Activated T-helper 17 cell treated with anti-CD3 and anti-CD28 coated beads, Interleukin-2, amount 50 U/mL, for 72 hours (primary cell): Measurements from ENCODE around the gene PDE6H. TPM values are rescaled to one million over a fixed set of nuclear protein-coding genes. Genes with fewer than 3 reads are reported as not detected.
A peak's percentile ranks its signal among the peaks of the same experiment; 100 is the strongest.

ENCODE experiments used
- ATAC-seq: fragments of 150-1000 bp; cut with Tn5 transposase; replicated peaks from 2 replicates; pipeline ENCODE4 v1.10.0; 2021; ENCODE audit warnings: mild to moderate bottlenecking, moderate library complexity
- H3K27ac Mint-ChIP-seq: one replicate; pipeline ENCODE4 v1.8.0; 2022; ENCODE audit warnings: mixed read lengths
- H3K27me3 Mint-ChIP-seq: one replicate; pipeline ENCODE4 v1.8.0; 2022; ENCODE audit warnings: mixed read lengths
- H3K36me3 Mint-ChIP-seq: one replicate; pipeline ENCODE4 v1.8.0; 2022; ENCODE audit warnings: low read depth, mild to moderate bottlenecking, mixed read lengths
- H3K4me1 Mint-ChIP-seq: one replicate; pipeline ENCODE4 v1.8.0; 2022; ENCODE audit warnings: mixed read lengths
- H3K4me3 Mint-ChIP-seq: one replicate; pipeline ENCODE4 v1.8.0; 2022; ENCODE audit warnings: mild to moderate bottlenecking, mixed read lengths
- H3K9me3 Mint-ChIP-seq: one replicate; pipeline ENCODE4 v1.8.0; 2022; ENCODE audit warnings: mixed read lengths
- total RNA-seq, 2 donors: library from RNA; stranded (reverse); gene quantifications; one replicate each; pipeline ENCODE4 v1.2.3, GENCODE V29; 2022

The PDE6H gene
- total RNA-seq, result not detected

DNA sequence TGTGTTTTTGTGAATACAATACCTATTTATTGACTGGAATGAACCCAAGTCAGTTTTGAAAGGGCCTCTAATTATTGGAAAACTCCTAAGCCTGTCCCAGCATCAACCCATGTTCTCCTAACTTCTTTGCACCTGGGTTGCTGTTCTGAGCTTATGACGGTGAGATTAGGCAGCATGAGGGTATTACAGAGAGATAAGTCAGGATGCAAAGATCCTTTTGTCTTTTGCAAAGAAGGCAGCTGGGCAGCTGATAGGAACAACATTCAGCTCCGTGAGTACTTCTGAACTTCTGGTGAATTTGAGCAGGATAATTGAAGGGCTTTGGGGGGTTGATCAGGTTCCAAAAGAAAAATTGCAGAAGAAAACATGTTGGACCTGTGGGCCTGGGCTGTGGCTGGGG is at the start of gene PDE6H:
PDE6H (plus strand) TSS at position 227 of the 400 bp plus-strand sequence. CDS start 4,971 bp downstream, outside the sequence.
- peaks cover 20% of the 10 kb centered on the region for H3K4me1 Mint-ChIP-seq
- H3K27me3 Mint-ChIP-seq, result no peaks in the 10 kb centered on the region
- no peaks in the 10 kb centered on the region for H3K36me3 Mint-ChIP-seq
- no peak for ATAC-seq
- H3K4me3 Mint-ChIP-seq, result no peak within 1 kb of the TSS
- H3K9me3 Mint-ChIP-seq, result no peaks in the 10 kb centered on the region
- H3K27ac Mint-ChIP-seq, result peak within 1 kb of the TSS; percentile 39

DNA sequence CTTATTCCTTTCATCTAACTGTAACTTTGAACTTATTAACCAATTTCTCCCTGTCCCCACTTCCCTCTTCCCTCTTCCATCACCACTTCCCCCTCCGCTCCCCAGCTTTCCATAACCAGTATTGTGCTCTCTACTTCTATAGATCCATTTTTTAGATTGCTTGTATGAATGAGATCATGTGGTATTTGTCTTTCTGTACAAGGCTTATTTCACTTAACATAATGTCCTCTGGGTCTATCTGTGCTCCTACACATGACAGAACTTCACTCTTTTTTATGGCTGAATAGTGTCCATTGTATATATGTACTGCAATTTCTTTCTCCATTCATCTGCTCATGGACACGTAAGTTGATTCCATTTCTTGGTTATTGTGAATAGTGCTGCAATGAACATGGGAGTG is 48.9 kb upstream of the PDE6H start:
- Mint-ChIP-seq H3K9me3 (no peaks in the 10 kb centered on the region), H3K4me1 (peaks cover 17% of the 10 kb centered on the region), H3K36me3 (peaks cover 29% of the 10 kb centered on the region), H3K4me3 (no peak overlapping the region), H3K27ac (no peak overlapping the region), H3K27me3 (no peaks in the 10 kb centered on the region)
- ATAC-seq, result no peak

GRCh38 chr12:14924541-14924940 is 48.3 kb upstream of the PDE6H start:
- H3K27ac Mint-ChIP-seq, result no peak overlapping the region
- H3K27me3 Mint-ChIP-seq, result no peaks in the 10 kb centered on the region
- peaks cover 25% of the 10 kb centered on the region for H3K36me3 Mint-ChIP-seq
- no peak for ATAC-seq
- H3K4me3 Mint-ChIP-seq, result no peak overlapping the region
- no peaks in the 10 kb centered on the region for H3K9me3 Mint-ChIP-seq
- H3K4me1 Mint-ChIP-seq, result peaks cover 17% of the 10 kb centered on the region

DNA sequence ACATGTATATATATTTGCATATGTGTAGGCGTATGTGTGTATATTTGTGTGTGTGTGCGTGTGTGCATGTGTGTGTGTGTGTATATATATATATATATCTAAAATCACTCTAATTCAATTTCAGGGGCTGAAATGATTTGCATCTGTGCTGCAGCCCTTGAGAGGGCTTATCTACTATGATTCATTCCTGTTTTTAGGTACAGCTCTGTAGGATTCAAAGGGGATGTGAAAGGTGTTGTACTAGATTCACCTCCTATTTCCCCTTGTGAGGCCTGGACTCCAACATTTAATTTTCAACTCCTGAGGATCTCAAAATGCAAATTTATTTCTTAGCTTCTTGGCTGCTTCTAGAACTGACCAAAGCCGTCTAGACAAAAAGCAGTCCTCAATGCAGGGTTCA is 45.6 kb upstream of the PDE6H start:
- Mint-ChIP-seq H3K27ac (no peak overlapping the region), H3K4me1 (peaks cover 4% of the 10 kb centered on the region), H3K27me3 (no peaks in the 10 kb centered on the region), H3K9me3 (no peaks in the 10 kb centered on the region), H3K36me3 (peaks cover 34% of the 10 kb centered on the region), H3K4me3 (no peak overlapping the region)
- no peak for ATAC-seq

- no peak for ATAC-seq
- Mint-ChIP-seq H3K27me3 (no peaks in the 10 kb centered on the region), H3K4me3 (no peak overlapping the region), H3K27ac (no peak overlapping the region), H3K4me1 (peaks cover 2% of the 10 kb centered on the region), H3K36me3 (peaks cover 49% of the 10 kb centered on the region), H3K9me3 (no peaks in the 10 kb centered on the region)
These were observed 43.9 kb upstream of the PDE6H start for GRCh38 chr12:14928931-14929330.

GRCh38 chr12:14930299-14930698 is 42.5 kb upstream of the PDE6H start:
- Mint-ChIP-seq H3K9me3 (no peaks in the 10 kb centered on the region), H3K27me3 (no peaks in the 10 kb centered on the region), H3K27ac (no peak overlapping the region), H3K36me3 (peaks cover 63% of the 10 kb centered on the region), H3K4me3 (no peak overlapping the region), H3K4me1 (no peaks in the 10 kb centered on the region)
- ATAC-seq, result no peak

DNA sequence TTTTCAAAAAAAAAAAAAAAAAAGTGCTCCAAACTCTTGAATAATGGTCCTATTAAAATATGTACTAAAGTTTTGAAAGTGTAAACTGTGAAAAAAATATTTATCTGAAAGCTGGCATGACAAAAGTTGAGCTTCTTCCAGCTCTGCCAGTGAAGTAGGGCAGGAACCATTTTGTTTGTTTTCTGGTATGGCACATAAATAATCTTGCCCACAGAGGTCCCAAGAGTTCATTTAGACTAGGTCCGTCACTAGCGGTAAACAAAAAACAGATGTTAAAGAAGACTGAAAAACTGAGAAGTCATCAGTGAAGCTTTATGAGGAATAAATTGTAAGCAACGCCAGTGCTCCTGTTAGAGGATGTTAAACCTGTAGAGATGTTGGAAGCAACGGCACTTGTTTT is 41.5 kb upstream of the PDE6H start:
- H3K4me1 Mint-ChIP-seq, result no peaks in the 10 kb centered on the region
- H3K27me3 Mint-ChIP-seq, result no peaks in the 10 kb centered on the region
- no peak overlapping the region for H3K27ac Mint-ChIP-seq
- H3K9me3 Mint-ChIP-seq, result no peaks in the 10 kb centered on the region
- no peak for ATAC-seq
- H3K4me3 Mint-ChIP-seq, result no peak overlapping the region
- peaks cover 69% of the 10 kb centered on the region for H3K36me3 Mint-ChIP-seq

- peak overlapping the region; percentile 0 for H3K27ac Mint-ChIP-seq
These were observed 40.9 kb upstream of the PDE6H start for GRCh38 chr12:14931791-14932560.

GRCh38 chr12:14934511-14934910 is 38.3 kb upstream of the PDE6H start:
- Mint-ChIP-seq H3K4me3 (no peak overlapping the region), H3K36me3 (peaks cover 83% of the 10 kb centered on the region), H3K27me3 (no peaks in the 10 kb centered on the region), H3K27ac (no peak overlapping the region), H3K4me1 (peaks cover 15% of the 10 kb centered on the region), H3K9me3 (no peaks in the 10 kb centered on the region)
- no peak for ATAC-seq

More at GRCh38 chr12:14931791-14932560, 40.9 kb upstream of the PDE6H start:
- no peak for ATAC-seq
- Mint-ChIP-seq H3K4me3 (no peak overlapping the region), H3K4me1 (peaks cover under 1% of the 10 kb centered on the region), H3K27me3 (no peaks in the 10 kb centered on the region), H3K9me3 (no peaks in the 10 kb centered on the region), H3K36me3 (peaks cover 73% of the 10 kb centered on the region)

GRCh38 chr12:14935031-14935430 is 37.8 kb upstream of the PDE6H start:
- peaks cover 88% of the 10 kb centered on the region for H3K36me3 Mint-ChIP-seq
- ATAC-seq, result no peak
- no peak overlapping the region for H3K27ac Mint-ChIP-seq
- peaks cover 16% of the 10 kb centered on the region for H3K4me1 Mint-ChIP-seq
- no peak overlapping the region for H3K4me3 Mint-ChIP-seq
- no peaks in the 10 kb centered on the region for H3K9me3 Mint-ChIP-seq
- no peaks in the 10 kb centered on the region for H3K27me3 Mint-ChIP-seq

DNA sequence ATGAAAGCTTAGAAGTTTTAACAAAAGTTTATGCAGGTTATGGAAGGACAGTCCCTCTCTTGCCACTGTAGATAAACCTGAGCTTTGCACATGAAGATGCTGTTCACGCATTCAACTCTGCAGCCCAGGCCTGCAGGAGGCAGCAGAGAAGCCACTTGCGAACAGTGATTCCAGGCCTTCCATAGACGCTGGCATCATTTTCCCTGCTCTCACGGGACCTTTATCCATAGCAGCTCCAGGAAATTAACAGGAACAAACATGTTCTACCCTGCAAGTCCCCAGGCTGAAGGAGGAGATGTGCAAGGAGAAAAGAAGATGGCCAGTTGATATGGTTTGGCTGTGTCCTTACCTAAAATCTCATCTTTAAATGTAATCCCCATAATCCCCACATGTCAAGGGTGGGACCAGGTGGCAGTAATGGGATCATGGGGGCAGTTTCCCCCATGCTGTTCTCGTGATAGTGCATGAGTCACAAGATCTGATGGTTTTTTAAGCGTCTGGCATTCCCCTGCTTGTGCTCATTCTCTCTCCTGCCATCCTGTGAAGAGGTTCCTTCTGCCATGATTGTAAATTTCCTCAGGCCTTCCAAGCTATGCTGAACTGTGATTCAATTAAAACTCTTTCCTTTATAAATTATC is 36.5 kb upstream of the PDE6H start:
- Mint-ChIP-seq H3K4me3 (no peak overlapping the region), H3K27ac (no peak overlapping the region), H3K27me3 (no peaks in the 10 kb centered on the region), H3K9me3 (no peaks in the 10 kb centered on the region), H3K4me1 (peaks cover 16% of the 10 kb centered on the region), H3K36me3 (peaks cover 88% of the 10 kb centered on the region)
- ATAC-seq, result no peak

DNA sequence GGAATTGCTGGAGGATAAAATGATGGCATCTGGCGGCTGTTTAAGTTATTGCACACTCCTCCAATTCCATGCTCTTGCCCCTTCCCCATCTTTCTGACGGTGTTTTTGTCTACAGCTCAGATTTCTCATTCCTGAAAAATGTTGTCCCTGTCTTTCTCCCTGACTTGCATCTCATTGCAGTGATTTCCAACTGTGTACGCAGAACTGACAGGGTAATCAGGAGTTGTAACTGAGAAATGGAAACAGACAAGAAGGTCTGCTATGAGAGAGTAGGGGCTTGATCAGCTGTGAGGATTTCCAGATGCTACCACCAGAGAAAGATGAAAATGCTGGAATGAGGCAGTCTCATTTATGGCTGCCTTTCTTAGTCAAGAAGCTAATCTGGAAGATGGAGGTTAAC is 35.8 kb upstream of the PDE6H start:
- peak overlapping the region; percentile 53 for H3K27ac Mint-ChIP-seq
- H3K27me3 Mint-ChIP-seq, result no peaks in the 10 kb centered on the region
- ATAC-seq, result no peak
- H3K9me3 Mint-ChIP-seq, result no peaks in the 10 kb centered on the region
- peaks cover 18% of the 10 kb centered on the region for H3K4me1 Mint-ChIP-seq
- H3K36me3 Mint-ChIP-seq, result peaks cover 87% of the 10 kb centered on the region
- H3K4me3 Mint-ChIP-seq, result no peak overlapping the region

GRCh38 chr12:14937689-14938088 is 35.2 kb upstream of the PDE6H start:
- Mint-ChIP-seq H3K4me3 (no peak overlapping the region), H3K9me3 (no peaks in the 10 kb centered on the region), H3K27me3 (no peaks in the 10 kb centered on the region), H3K4me1 (peaks cover 21% of the 10 kb centered on the region), H3K36me3 (peaks cover 87% of the 10 kb centered on the region), H3K27ac (peak overlapping the region; percentile 53)
- peak; percentile 59 for ATAC-seq

- Mint-ChIP-seq H3K4me1 (peaks cover 21% of the 10 kb centered on the region), H3K36me3 (peaks cover 87% of the 10 kb centered on the region), H3K27me3 (no peaks in the 10 kb centered on the region), H3K27ac (peak within 1 kb of the TSS; percentile 53), H3K9me3 (no peaks in the 10 kb centered on the region), H3K4me3 (no peak within 1 kb of the TSS)
- ATAC-seq, result no peak
These were observed 34.5 kb upstream of the PDE6H start, which contains the start of gene ERP27 for GRCh38 chr12:14938301-14938700. TSS of gene ERP27 (minus strand) at chr12:14938537. CDS start at chr12:14938508, 29 bp downstream.

DNA sequence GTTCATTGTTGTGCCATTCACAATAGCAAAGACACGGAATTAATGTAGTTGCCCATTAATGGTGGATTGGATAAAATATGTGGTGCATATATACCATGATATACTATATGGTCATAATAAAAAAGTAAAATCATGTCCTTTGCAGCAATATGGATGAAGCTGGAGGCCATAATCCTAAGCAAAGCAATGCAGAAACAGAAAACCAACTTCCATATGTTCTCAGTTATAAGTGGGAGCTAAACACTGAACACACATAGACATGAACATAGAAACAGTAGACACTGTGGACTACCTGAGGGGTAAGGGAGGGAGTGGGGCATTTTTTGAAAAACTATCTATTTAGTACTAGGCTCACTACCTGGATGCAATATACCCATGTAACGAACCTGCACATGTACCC is 31.5 kb upstream of the PDE6H start:
- ATAC-seq, result no peak
- H3K9me3 Mint-ChIP-seq, result no peaks in the 10 kb centered on the region
- H3K27me3 Mint-ChIP-seq, result no peaks in the 10 kb centered on the region
- no peak overlapping the region for H3K27ac Mint-ChIP-seq
- H3K4me1 Mint-ChIP-seq, result peaks cover 26% of the 10 kb centered on the region
- H3K36me3 Mint-ChIP-seq, result peaks cover 93% of the 10 kb centered on the region
- no peak overlapping the region for H3K4me3 Mint-ChIP-seq
